AML-193 (cell line): ENCODE measurements around the gene PLEKHH3.
A peak's percentile ranks its signal among the peaks of the same experiment; 100 is the strongest.
"Not testable (repeated sequence)": the region's sequence is repeated elsewhere in the genome, so short reads cannot be mapped to it uniquely, and the experiment has no call there.

Experiments used
- DNase-seq, 2 experiments: peaks; one replicate each; lab custom pipeline; 2025; lab: John Stamatoyannopoulos, UW

Gene PLEKHH3

GRCh38 chr17:42629411-42630009, 47.3 kb downstream of the PLEKHH3 start:
- DNase-seq, result peak; percentile 38 to 66

DNA sequence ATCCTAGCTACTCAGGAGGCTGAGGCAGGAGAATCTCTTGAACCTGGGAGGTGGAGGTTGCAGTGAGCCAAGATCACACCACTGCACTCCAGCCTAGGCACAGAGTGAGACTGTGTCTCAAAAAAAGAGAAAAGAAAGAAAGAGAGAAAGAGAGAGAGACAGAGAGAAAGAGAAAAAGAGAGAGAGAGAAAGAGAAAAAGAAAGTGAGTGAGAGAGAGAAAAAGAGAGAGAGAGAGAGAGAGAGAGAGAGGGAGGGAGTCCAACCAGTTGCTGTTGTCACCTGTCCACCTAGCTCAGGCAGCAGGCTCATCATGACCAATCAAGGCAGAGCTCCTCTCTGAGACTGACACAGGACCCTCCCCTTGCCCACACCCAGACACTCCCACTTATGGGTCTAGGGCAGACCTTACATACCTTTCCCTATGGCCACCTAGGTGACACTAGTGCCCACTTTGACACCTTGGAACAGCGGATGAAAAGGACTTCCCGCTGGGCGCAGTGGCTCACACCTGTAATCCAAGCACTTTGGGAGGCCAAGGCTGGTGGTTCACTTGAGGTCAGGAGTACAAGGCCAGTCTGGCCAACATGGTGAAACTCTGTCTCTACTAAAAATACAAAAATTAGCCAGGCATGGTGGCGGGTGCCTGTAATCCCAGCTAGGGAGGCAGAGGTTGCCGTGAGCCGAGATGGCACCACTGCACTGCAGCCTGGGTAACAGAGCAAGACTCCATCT, 49.6 kb downstream of the PLEKHH3 start:
- not testable (repeated sequence) for DNase-seq

GRCh38 chr17:42623732-42624596, 52.8 kb downstream of the PLEKHH3 start:
- DNase-seq, result no peak

GRCh38 chr17:42623271-42623670, 53.5 kb downstream of the PLEKHH3 start:
- no peak for DNase-seq

DNA sequence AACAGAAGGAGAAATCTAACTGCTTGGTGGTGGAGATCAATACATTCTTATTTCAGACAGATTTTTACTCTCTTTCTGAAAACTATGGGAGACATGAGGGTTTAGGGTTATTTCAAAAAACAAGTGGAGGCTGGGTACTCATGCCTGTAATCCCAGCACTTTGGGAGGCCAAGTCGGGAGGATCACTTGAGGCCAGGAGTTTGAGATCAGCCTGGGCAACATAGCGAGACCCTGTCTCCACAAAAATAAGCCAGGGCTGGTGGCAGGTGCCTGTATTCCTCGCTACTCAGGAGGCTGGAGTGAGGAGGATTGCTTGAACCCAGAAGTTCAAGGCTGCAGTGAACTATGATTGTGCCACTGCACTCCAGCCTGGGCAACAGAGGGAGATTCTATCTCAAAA, 54.8 kb downstream of the PLEKHH3 start:
- DNase-seq, result not testable (repeated sequence)

- no peak for DNase-seq
Observed at GRCh38 chr17:42618442-42619150, 58.2 kb downstream of the PLEKHH3 start.

DNA sequence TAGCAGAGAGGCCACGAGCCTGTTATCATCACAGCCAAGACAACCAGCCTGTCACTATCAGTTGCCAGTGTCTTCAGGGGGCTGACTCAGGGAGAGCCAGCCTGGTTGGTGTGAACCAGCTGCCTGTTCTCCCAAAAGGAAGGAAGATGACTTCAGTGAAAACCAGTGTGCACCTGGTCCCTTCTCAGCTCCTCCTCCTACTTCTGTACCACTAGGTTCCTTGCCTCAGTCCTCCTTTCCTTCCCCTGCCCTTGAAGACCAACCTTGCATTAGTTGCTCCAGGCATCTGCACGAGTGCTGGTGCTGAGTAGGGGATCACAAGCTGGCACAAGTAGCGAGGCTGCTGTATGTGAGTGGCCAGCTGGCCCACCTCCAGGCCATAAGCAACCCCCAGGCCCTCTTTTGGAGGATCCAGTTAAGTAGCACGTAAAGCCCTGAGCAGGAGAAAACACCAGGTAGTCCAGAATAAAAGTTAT, 58.8 kb downstream of the PLEKHH3 start:
- DNase-seq, result no peak
